OCI-LY3 (cell line): ENCODE data around the gene ZNF830.
A peak's percentile ranks its signal among the peaks of the same experiment; 100 is the strongest.

Experiments
- H2AFZ ChIP-seq: fragments of 200-600, 300-600 bp; shearing (Covaris generic); 2 replicates; pipeline ENCODE4 v1.6.0; 2014; ENCODE audit warnings: antibody characterized with exemption, low read depth, low read length
- H3K27ac ChIP-seq: fragments of 200-600, 300-600 bp; sonication (generic); 2 replicates; pipeline ENCODE4 v1.5.1; 2014; ENCODE audit warnings: mild to moderate bottlenecking, low read length, moderate library complexity, mixed read lengths
- H3K27me3 ChIP-seq: fragments of 200-600, 300-600 bp; sonication (generic); 2 replicates; pipeline ENCODE4 v1.6.1; 2014; ENCODE audit warnings: low read depth, low read length, mixed read lengths
- H3K36me3 ChIP-seq: fragments of 200-600, 300-600 bp; sonication (generic); replicated peaks from 2 replicates; pipeline ENCODE3; 2014; ENCODE audit warnings: low read depth, low read length, mixed read lengths
- H3K4me1 ChIP-seq: fragments of 300-600, 200-600 bp; sonication (generic); 2 replicates; pipeline ENCODE4 v1.6.1; 2014; ENCODE audit warnings: low read length, mixed read lengths
- H3K4me2 ChIP-seq: fragments of 200-600, 300-600 bp; sonication (generic); 2 replicates; pipeline ENCODE4 v1.6.1; 2014; ENCODE audit warnings: low read length, mixed read lengths
- H3K4me3 ChIP-seq: fragments of 300-600, 200-600 bp; sonication (generic); 2 replicates; pipeline ENCODE4 v1.5.1; 2014; ENCODE audit warnings: antibody characterized with exemption, mild to moderate bottlenecking, low read length, moderate library complexity
- H3K79me2 ChIP-seq: fragments of 300-600, 200-600 bp; shearing (Covaris generic); 2 replicates; pipeline ENCODE4 v1.6.1; 2014; ENCODE audit warnings: mild to moderate bottlenecking, low read length, mixed read lengths
- H3K9ac ChIP-seq: fragments of 300-600, 200-600 bp; shearing (Covaris generic); 2 replicates; pipeline ENCODE4 v1.6.0; 2014; ENCODE audit warnings: mild to moderate bottlenecking, low read length, moderate library complexity
- H3K9me3 ChIP-seq: fragments of 200-600, 300-600 bp; shearing (Covaris generic); 2 replicates; pipeline ENCODE4 v1.6.1; 2014; ENCODE audit warnings: low read length, mixed read lengths; ENCODE audit not compliant: insufficient read depth
- H4K20me1 ChIP-seq: fragments of 200-600, 300-600 bp; sonication (generic); 2 replicates; pipeline ENCODE4 v1.6.1; 2016; ENCODE audit warnings: low read length, mixed read lengths; ENCODE audit not compliant: insufficient read depth
- EZH2phosphoT487 ChIP-seq: fragments of 200-600 bp; shearing (Covaris generic); IDR thresholded peaks from 2 replicates; pipeline ENCODE4 v1.6.1; 2018; ENCODE audit warnings: antibody characterized with exemption, mixed run types, low read depth
- TF ChIP-seq, protein P1 (sequence below): fragments of 200-600, 300-600 bp; sonication (generic); IDR thresholded peaks from 2 replicates; pipeline ENCODE4 v1.5.1; 2014; ENCODE audit warnings: antibody characterized with exemption, low read length, low read depth

ZNF830 gene

DNA sequence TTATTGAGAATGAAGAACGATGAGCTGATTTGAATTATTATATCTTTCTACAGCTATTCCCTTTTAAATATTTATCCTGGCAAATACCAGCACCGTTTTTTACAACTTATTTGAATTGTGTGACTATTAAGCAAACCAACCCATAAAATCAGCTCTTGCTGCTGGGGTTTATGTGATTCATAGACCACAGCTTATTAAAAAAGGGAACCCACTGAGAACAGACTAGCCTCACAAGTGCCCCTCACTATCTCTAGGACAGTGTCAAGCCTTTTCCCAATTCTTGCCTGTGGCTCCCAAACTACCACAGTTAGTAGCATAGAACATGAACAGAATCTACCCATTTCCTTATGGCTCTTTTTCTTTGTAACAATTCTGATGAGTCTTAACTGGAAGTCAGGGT, 12.8 kb downstream of the ZNF830 start:
- Histone ChIP-seq H3K27me3 (no peaks in the 10 kb centered on the region), H3K9ac (no peak overlapping the region), H3K27ac (no peak overlapping the region), H3K79me2 (no peaks in the 10 kb centered on the region), H3K4me3 (no peak overlapping the region), H3K36me3 (no peaks in the 10 kb centered on the region), H4K20me1 (no peaks in the 10 kb centered on the region), H3K4me2 (no peak overlapping the region), H2AFZ (no peak overlapping the region), H3K9me3 (no peaks in the 10 kb centered on the region), H3K4me1 (peaks cover 4% of the 10 kb centered on the region)
- TF ChIP-seq, protein P1, sequence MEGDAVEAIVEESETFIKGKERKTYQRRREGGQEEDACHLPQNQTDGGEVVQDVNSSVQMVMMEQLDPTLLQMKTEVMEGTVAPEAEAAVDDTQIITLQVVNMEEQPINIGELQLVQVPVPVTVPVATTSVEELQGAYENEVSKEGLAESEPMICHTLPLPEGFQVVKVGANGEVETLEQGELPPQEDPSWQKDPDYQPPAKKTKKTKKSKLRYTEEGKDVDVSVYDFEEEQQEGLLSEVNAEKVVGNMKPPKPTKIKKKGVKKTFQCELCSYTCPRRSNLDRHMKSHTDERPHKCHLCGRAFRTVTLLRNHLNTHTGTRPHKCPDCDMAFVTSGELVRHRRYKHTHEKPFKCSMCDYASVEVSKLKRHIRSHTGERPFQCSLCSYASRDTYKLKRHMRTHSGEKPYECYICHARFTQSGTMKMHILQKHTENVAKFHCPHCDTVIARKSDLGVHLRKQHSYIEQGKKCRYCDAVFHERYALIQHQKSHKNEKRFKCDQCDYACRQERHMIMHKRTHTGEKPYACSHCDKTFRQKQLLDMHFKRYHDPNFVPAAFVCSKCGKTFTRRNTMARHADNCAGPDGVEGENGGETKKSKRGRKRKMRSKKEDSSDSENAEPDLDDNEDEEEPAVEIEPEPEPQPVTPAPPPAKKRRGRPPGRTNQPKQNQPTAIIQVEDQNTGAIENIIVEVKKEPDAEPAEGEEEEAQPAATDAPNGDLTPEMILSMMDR = no peak
- TF ChIP-seq EZH2phosphoT487 = no peak

DNA sequence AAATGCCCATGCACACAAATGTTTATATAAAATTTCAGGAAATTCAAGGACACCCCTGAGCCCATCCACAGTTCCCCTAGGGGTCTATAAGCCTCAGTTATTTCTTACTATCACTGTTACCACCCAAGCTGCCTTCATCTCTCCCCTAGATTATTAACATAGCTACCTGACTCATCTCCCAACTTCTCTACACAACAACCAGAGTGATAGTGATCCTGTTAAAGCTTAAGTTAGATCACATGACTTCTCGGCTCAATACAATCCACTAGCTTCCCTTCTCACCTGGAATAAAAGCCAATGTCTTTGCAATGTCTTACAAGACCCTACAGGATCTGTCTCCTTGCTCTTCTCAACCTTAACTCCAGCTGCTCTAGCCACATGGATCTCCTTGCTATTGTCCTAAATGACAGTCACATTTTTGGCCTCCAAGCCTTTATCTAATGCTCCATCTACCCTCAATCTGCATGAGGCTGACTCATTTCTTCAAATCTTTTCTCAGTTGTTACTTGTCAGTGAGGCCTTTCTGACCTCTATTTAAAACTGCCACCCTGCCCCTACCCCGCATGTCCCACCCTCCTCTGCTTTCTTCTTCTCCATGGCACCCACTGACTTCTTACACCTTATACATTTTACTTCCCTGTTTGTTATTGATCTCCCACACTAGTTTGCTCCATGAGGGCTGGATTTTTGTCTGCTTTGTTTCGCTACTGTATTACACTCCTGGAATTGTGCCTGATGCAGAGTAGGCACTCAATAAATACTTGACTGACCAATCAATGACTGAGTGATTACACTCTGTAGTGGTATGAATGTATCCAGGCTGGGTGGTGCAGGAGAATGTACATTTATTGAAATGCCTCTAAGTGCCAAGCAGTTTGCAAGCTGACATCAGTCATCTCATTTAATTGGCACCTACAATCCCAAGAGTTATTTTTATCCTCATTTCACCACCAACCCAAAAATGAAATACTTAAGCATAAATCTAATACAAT, 13.8 kb downstream of the ZNF830 start:
- peaks cover 9% of the 10 kb centered on the region for H3K4me1 ChIP-seq
- no peak overlapping the region for H2AFZ ChIP-seq
- TF ChIP-seq EZH2phosphoT487 = no peak
- TF ChIP-seq, protein P1 = no peak
- H3K27me3 ChIP-seq = no peaks in the 10 kb centered on the region
- 0 out of 2 replicates have a peak, but pooled peaks cover 3% of the 10 kb centered on the region for H3K79me2 ChIP-seq
- no peak overlapping the region for H3K4me2 ChIP-seq
- no peaks in the 10 kb centered on the region for H3K9me3 ChIP-seq
- H3K36me3 ChIP-seq = no peaks in the 10 kb centered on the region
- no peaks in the 10 kb centered on the region for H4K20me1 ChIP-seq
- H3K27ac ChIP-seq = no peak overlapping the region
- H3K9ac ChIP-seq = no peak overlapping the region
- no peak overlapping the region for H3K4me3 ChIP-seq

DNA sequence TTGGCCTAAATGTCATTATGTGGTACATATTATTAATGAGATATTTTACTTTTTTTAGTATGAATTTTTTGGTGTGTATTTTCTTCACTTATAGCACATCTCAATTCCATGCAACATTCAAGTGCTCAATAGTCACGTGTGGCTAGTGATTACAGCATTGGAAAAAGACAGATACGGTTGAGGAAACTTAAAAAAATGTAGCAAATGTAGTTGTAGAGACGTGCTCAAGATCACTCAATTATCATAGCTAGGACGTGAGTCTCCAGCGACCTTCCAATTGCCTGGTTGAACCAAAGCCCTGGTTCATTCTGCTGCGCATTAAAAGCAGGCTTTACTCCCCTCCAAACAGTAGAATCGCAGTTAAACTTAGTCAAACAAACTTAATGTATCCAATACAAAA, 17.8 kb downstream of the ZNF830 start:
- no peaks in the 10 kb centered on the region for H3K9me3 ChIP-seq
- peak overlapping the region; percentile 91 for H3K9ac ChIP-seq
- H2AFZ ChIP-seq = no peak overlapping the region
- peak overlapping the region; percentile 93 for H3K4me3 ChIP-seq
- peak overlapping the region; percentile 89 for H3K4me2 ChIP-seq
- H3K27ac ChIP-seq = no peak overlapping the region
- H4K20me1 ChIP-seq = no peaks in the 10 kb centered on the region
- H3K4me1 ChIP-seq = peaks cover 17% of the 10 kb centered on the region
- peaks cover 24% of the 10 kb centered on the region for H3K79me2 ChIP-seq
- H3K27me3 ChIP-seq = no peaks in the 10 kb centered on the region
- H3K36me3 ChIP-seq = peaks cover 4% of the 10 kb centered on the region
- TF ChIP-seq, protein P1 = no peak
- no peak for TF ChIP-seq EZH2phosphoT487

DNA sequence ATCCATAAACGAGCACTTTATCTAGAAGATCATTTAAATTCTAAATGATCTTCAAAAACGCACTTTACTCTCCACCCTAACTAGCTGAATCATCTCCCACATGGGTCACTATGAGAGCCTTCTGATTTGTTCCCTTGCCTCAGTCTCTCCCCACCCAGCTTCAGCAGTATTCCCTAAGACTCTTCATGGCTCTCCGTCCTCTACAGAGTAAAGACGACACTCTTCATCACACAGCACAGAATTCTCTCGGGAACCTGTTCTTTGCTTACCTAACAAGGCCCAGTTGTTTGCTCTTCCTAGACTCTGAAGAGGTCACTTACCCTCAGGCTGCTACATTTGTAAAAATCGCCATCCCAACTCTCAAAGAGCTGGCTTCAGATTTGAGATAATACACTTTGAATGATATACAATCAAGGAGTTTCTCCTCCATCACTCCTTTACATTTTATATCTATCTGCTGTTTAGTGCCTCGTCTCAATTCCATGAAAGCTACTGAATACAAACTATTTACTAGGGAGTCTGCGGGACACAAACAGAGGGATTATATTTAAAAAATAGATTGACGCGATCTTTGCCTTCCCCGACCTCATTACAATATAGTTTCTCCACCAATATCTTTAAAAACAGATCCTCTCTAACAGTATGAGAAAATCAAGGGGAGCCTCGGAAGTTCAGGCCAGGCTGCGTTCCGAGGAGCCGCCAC, 18.5 kb downstream of the ZNF830 start:
- Histone ChIP-seq H3K36me3 (peaks cover 6% of the 10 kb centered on the region), H3K27me3 (no peaks in the 10 kb centered on the region), H3K4me2 (peak overlapping the region; percentile 89), H3K9me3 (no peaks in the 10 kb centered on the region), H3K4me3 (peak overlapping the region; percentile 93), H3K27ac (peak overlapping the region; percentile 72; the same call in 1 of the 2 replicates), H3K79me2 (peaks cover 24% of the 10 kb centered on the region), H3K9ac (peak overlapping the region; percentile 91), H3K4me1 (peaks cover 17% of the 10 kb centered on the region), H4K20me1 (no peaks in the 10 kb centered on the region), H2AFZ (peak overlapping the region; percentile 50)
- no peak for TF ChIP-seq EZH2phosphoT487
- TF ChIP-seq, protein P1 = no peak
